H1 (cell line): ENCODE results near the gene SMYD3. TPM values are rescaled to one million over a fixed set of nuclear protein-coding genes. Genes with fewer than 3 reads are reported as not detected.
"Not testable (repeated sequence)": the region's sequence is repeated elsewhere in the genome, so short reads cannot be mapped to it uniquely, and the experiment has no call there.

ENCODE experiments used
- CTCF ChIA-PET: fragments of 300-600 bp; sonication (Branson Sonifier 250); formaldehyde crosslinking; loops from one replicate; lab custom pipeline; 2021; ENCODE audit not compliant: partially characterized antibody; lab: Charles Lee
- POLR2A ChIA-PET: fragments of 300-600 bp; sonication (Branson Sonifier 250); formaldehyde crosslinking; loops from one replicate; lab custom pipeline; 2021; ENCODE audit warnings: inconsistent platforms; ENCODE audit not compliant: partially characterized antibody; lab: Charles Lee
- DNase-seq, 2 experiments: peaks; one replicate each; pipeline versions ENCODE4 v3.0.0 to v3.0.0-alpha.2; 2010 to 2022; ENCODE audit warnings: low spot score in 2 of 2, low read depth in 1 of 2, mixed read lengths in 1 of 2
- FAIRE-seq: peaks from 2 replicates; lab custom pipeline; 2011; peaks lifted over from hg19 to GRCh38; lab: Jason Lieb, UNC
- H2AFZ ChIP-seq: 2 replicates; pipeline ENCODE4 v1.8.1; 2012; ENCODE audit warnings: low read length, inconsistent platforms
- H2AK5ac ChIP-seq: 2 replicates; pipeline ENCODE4 v1.6.1; 2013; ENCODE audit warnings: low read depth, low read length
- H2BK120ac ChIP-seq: replicated peaks from 2 replicates; pipeline ENCODE3; 2013; ENCODE audit warnings: low read depth, low read length, inconsistent platforms
- H2BK12ac ChIP-seq: 2 replicates; pipeline ENCODE4 v1.6.1; 2013; ENCODE audit warnings: low read depth, low read length
- H2BK15ac ChIP-seq: 2 replicates; pipeline ENCODE4 v1.6.1; 2013; ENCODE audit warnings: low read length
- H2BK20ac ChIP-seq: 2 replicates; pipeline ENCODE4 v1.6.1; 2013; ENCODE audit warnings: low read length
- H2BK5ac ChIP-seq: 2 replicates; pipeline ENCODE4 v1.6.1; 2013; ENCODE audit warnings: low read depth, low read length
- H3K14ac ChIP-seq: 2 replicates; pipeline ENCODE4 v1.6.1; 2013; ENCODE audit warnings: inconsistent platforms; ENCODE audit not compliant: insufficient read length
- H3K18ac ChIP-seq: 2 replicates; pipeline ENCODE4 v1.6.1; 2013; ENCODE audit warnings: low read length; ENCODE audit errors: extremely low read depth
- H3K23ac ChIP-seq: 2 replicates; pipeline ENCODE4 v1.6.1; 2013; ENCODE audit warnings: inconsistent platforms; ENCODE audit not compliant: insufficient read length
- H3K23me2 ChIP-seq: 2 replicates; pipeline ENCODE4 v1.6.1; 2013; ENCODE audit warnings: low read depth, low read length
- H3K27ac ChIP-seq: 2 replicates; pipeline ENCODE4 v1.6.1; 2011; ENCODE audit warnings: low read depth, low read length, inconsistent platforms
- H3K27me3 ChIP-seq, 4 experiments: replicated peaks in 1 of 4; 1 replicate in 1 of 4; 2 replicates in 3 of 4; pipeline versions ENCODE4 v1.6.1 to v1.8.1; 2011 to 2013; ENCODE audit warnings: low read length in 3 of 4, mild to moderate bottlenecking in 3 of 4, inconsistent platforms in 2 of 4, mixed read lengths in 2 of 4, moderate library complexity in 1 of 4; ENCODE audit not compliant: control insufficient read depth in 3 of 4, insufficient read depth in 3 of 4; ENCODE audit errors: extremely low read depth in 1 of 4
- H3K36me3 ChIP-seq, 4 experiments: 2 replicates each; pipeline versions ENCODE4 v1.6.1 to v1.8.1; 2011 to 2013; ENCODE audit warnings: mild to moderate bottlenecking in 4 of 4, low read length in 3 of 4, moderate library complexity in 2 of 4, control low read depth in 1 of 4, inconsistent platforms in 1 of 4; ENCODE audit not compliant: insufficient read depth in 4 of 4, control insufficient read depth in 2 of 4
- H3K4ac ChIP-seq: replicated peaks from 2 replicates; pipeline ENCODE3; 2013; ENCODE audit warnings: low read length, low read depth, mixed read lengths, inconsistent platforms; ENCODE audit not compliant: insufficient read length
- H3K4me1 ChIP-seq, 4 experiments: replicated peaks in 1 of 4; 1 replicate in 1 of 4; 2 replicates in 3 of 4; pipeline versions ENCODE4 v1.6.1 to v1.8.1; 2011 to 2013; ENCODE audit warnings: low read length in 3 of 4, inconsistent platforms in 2 of 4, mixed read lengths in 1 of 4; ENCODE audit not compliant: insufficient read depth in 4 of 4, control insufficient read depth in 3 of 4
- H3K4me2 ChIP-seq, 2 experiments: 2 replicates each; pipeline versions ENCODE4 v1.6.1 to v1.8.1; 2011 to 2013; ENCODE audit warnings: low read depth in 2 of 2, low read length in 2 of 2, control low read depth in 1 of 2, inconsistent platforms in 1 of 2, mild to moderate bottlenecking in 1 of 2; ENCODE audit not compliant: insufficient read depth in 1 of 2
- H3K4me3 ChIP-seq, 4 experiments: fragments of 200-600, 300-600 bp in 1 of 4; sonication (generic), shearing (Covaris generic), sonication (Bioruptor Twin) in 1 of 4; 2 replicates each; pipeline versions ENCODE4 v1.5.1 to v1.8.1; 2011 to 2016; ENCODE audit warnings: low read length in 4 of 4, low read depth in 3 of 4, control low read depth in 2 of 4, inconsistent platforms in 2 of 4, mild to moderate bottlenecking in 2 of 4, mixed read lengths in 1 of 4, moderate library complexity in 1 of 4; ENCODE audit not compliant: insufficient read depth in 2 of 4; ENCODE audit errors: extremely low read depth in 1 of 4
- H3K56ac ChIP-seq: replicated peaks from 2 replicates; pipeline ENCODE3; 2013; ENCODE audit warnings: low read depth, mild to moderate bottlenecking, mixed read lengths, low read length, inconsistent platforms; ENCODE audit not compliant: insufficient read length
- H3K79me1 ChIP-seq: 2 replicates; pipeline ENCODE4 v1.6.1; 2013; ENCODE audit warnings: low read depth, low read length, control low read depth
- H3K79me2 ChIP-seq, 2 experiments: 2 replicates each; pipeline versions ENCODE4 v1.6.1 to v1.8.1; 2012 to 2013; ENCODE audit warnings: low read length in 2 of 2, mild to moderate bottlenecking in 2 of 2, inconsistent platforms in 1 of 2; ENCODE audit not compliant: insufficient read depth in 2 of 2, control insufficient read depth in 1 of 2
- H3K9ac ChIP-seq, 4 experiments: replicated peaks in 1 of 4; 1 replicate in 1 of 4; 2 replicates in 3 of 4; pipeline versions ENCODE4 v1.6.1 to v1.8.1; 2011 to 2013; ENCODE audit warnings: low read depth in 3 of 4, low read length in 3 of 4, control low read depth in 2 of 4, mild to moderate bottlenecking in 2 of 4, moderate library complexity in 2 of 4, inconsistent platforms in 1 of 4; ENCODE audit errors: extremely low read depth in 1 of 4
- H3K9me3 ChIP-seq, 2 experiments: 2 replicates each; pipeline versions ENCODE4 v1.6.1 to v1.8.1; 2012 to 2013; ENCODE audit warnings: mild to moderate bottlenecking in 2 of 2, moderate library complexity in 2 of 2, control low read depth in 1 of 2, inconsistent platforms in 1 of 2, low read depth in 1 of 2, low read length in 1 of 2, mixed read lengths in 1 of 2; ENCODE audit not compliant: insufficient read depth in 2 of 2
- H4K20me1 ChIP-seq, 2 experiments: replicated peaks in 1 of 2; 2 replicates each; pipeline versions ENCODE3 to v1.8.1; 2011 to 2013; ENCODE audit warnings: inconsistent platforms in 2 of 2, low read length in 2 of 2, mild to moderate bottlenecking in 1 of 2; ENCODE audit not compliant: insufficient read depth in 2 of 2, control insufficient read depth in 1 of 2
- H4K5ac ChIP-seq: 2 replicates; pipeline ENCODE4 v1.6.1; 2013; ENCODE audit warnings: low read length, low read depth, mixed read lengths, inconsistent platforms; ENCODE audit not compliant: insufficient read length
- H4K8ac ChIP-seq: 2 replicates; pipeline ENCODE4 v1.8.0; 2013; ENCODE audit warnings: mild to moderate bottlenecking, moderate library complexity, low read length, inconsistent platforms; ENCODE audit not compliant: insufficient read depth; ENCODE audit errors: extremely low read depth
- H4K91ac ChIP-seq: replicated peaks from 2 replicates; pipeline ENCODE3; 2013; ENCODE audit warnings: low read length, mixed read lengths, inconsistent platforms; ENCODE audit not compliant: insufficient read length
- SRF ChIP-seq: IDR thresholded peaks from 2 replicates; pipeline ENCODE4 v1.6.1; 2011; ENCODE audit warnings: mild to moderate bottlenecking, low read depth, low read length, moderate library complexity
- WGBS, 2 experiments: shearing (Covaris generic) in 1 of 2; methylation state at CpG; one replicate each; pipeline versions ENCODE4 v1.1.6 to v1.1.7; 2013 to 2015; ENCODE audit warnings: low lambda C conversion rate in 2 of 2, mixed read lengths in 2 of 2, inconsistent platforms in 1 of 2, low coverage in 1 of 2, missing lambda C conversion rate in 1 of 2; ENCODE audit not compliant: insufficient replicate concordance in 2 of 2, insufficient coverage in 1 of 2, insufficient read length in 1 of 2; ENCODE audit errors: extremely low coverage in 1 of 2, missing lambda C conversion rate in 1 of 2; 5-methylcytosine and 5-hydroxymethylcytosine counted together
- polyA plus RNA-seq, 7 experiments: library from polyadenylated mRNA; depleted of rRNA in 3 of 7; stranded (reverse) in 5 of 7; unstranded in 2 of 7; fragments of >200 nt in 5 of 7; fragments of 200-250 nt in 2 of 7; gene quantifications; 1 replicate in 5 of 7; 2 replicates in 1 of 7; 4 replicates in 1 of 7; pipeline versions ENCODE4 v1.2.1 to v1.2.3, GENCODE V29; 2011 to 2013; ENCODE audit warnings: missing spikeins in 2 of 7, mixed read lengths in 2 of 7
- total RNA-seq: library from RNA; stranded (reverse); fragmentation: NEBNext Ultra II Directional; extraction: Animal tissue kit (Norgen Biotek cat#: 25700); gene quantifications from 2 replicates; pipeline ENCODE4 v1.2.1, GENCODE V29; 2021

The SMYD3 gene
- total and polyA plus RNA-seq, 2 of the 8 experiments (the other 6 are each of a cell fraction or from before 2014, with no cell fraction given) = 17.3 to 25.4 TPM

DNA sequence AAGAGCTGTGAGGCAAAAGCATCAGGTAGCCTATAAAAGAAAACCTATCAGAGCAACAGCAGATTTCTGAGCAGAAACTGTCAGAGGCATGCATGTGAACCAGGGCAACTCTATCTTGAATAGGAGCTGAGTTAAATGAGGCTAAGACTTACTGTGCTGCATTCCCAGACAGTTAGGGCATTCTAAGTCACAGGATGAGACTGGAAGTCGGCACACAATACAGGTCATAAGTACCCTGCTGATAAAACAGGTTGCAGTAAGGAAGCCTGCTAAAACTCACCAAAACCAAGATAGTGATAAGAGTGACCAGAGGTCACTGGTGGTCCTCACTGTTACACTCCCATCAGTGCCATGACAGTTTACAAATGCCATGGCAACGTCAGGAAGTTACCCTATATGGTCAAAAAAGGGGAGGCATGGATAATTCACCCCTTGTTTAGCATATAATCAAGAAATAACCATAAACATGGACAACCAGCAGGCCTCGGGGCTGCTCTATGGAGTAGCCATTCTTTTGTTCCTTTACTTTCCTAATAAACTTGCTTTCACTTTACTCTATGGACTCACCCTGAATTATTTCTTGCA, 150.0 kb downstream of the SMYD3 start:
- FAIRE-seq, H3K27me3 ChIP-seq, H2BK20ac ChIP-seq, H3K4me2 ChIP-seq, H3K27ac ChIP-seq, H4K20me1 ChIP-seq, H2BK12ac ChIP-seq, H3K23me2 ChIP-seq: not testable (repeated sequence)
- TF ChIP-seq SRF = peak; percentile 54; the same call in 1 of the 2 replicates
- TF ChIP-seq, all 59 proteins: peak for 1; not testable (repeated sequence) for 58
- H3K14ac ChIP-seq, H3K56ac ChIP-seq, H4K5ac ChIP-seq, H2BK120ac ChIP-seq, H3K9me3 ChIP-seq, H3K18ac ChIP-seq, H3K9ac ChIP-seq, H2BK15ac ChIP-seq, H2BK5ac ChIP-seq, H4K91ac ChIP-seq, H3K4me3 ChIP-seq, H4K8ac ChIP-seq, H3K79me2 ChIP-seq, H3K4me1 ChIP-seq, H3K79me1 ChIP-seq, H2AFZ ChIP-seq, H3K23ac ChIP-seq, H3K4ac ChIP-seq, DNase-seq, POLR2A ChIA-PET, H3K36me3 ChIP-seq: not testable (repeated sequence)
- CTCF ChIA-PET = interaction anchor here (0.9 kb wide), 1 partner anchor 22 kb away, joined by 3 read pairs; no protein-coding TSS in a partner anchor
- 76% methylated on average over 3 of the region's 3 CpGs; no CpG with 5 or more reads in 1 of the 2 experiments for WGBS, 2 experiments
- H2AK5ac ChIP-seq = 0 out of 2 replicates have a peak overlapping the region, but pooled peaks have one; percentile 39
